Keratinocyte (primary cell): ENCODE data around the gene ANKRD44. TPM values are rescaled to one million over a fixed set of nuclear protein-coding genes. Genes with fewer than 3 reads are reported as not detected.

ENCODE experiments used
- DNase-seq: peaks from one replicate; pipeline ENCODE4 v3.0.0-alpha.2; 2011; ENCODE audit warnings: low read depth, missing footprints, low spot score
- FAIRE-seq: peaks from 2 replicates; lab custom pipeline; 2011; peaks lifted over from hg19 to GRCh38; lab: Jason Lieb, UNC
- H2AFZ ChIP-seq: 2 replicates; pipeline ENCODE4 v1.6.0; 2012; ENCODE audit warnings: low read length, control low read depth, inconsistent platforms; ENCODE audit not compliant: control insufficient read depth
- H3K27ac ChIP-seq: 2 replicates; pipeline ENCODE4 v1.5.1; 2011; ENCODE audit warnings: low read length; ENCODE audit not compliant: control insufficient read depth, insufficient read depth
- H3K27me3 ChIP-seq: 3 replicates; pipeline ENCODE4 v1.6.0; 2011; ENCODE audit warnings: low read length; ENCODE audit not compliant: control insufficient read depth, insufficient read depth; ENCODE audit errors: extremely low read depth
- H3K36me3 ChIP-seq, 2 experiments: 2 replicates in 1 of 2; 3 replicates in 1 of 2; pipeline ENCODE4 v1.5.1; 2011; ENCODE audit warnings: low read length in 2 of 2, mild to moderate bottlenecking in 1 of 2; ENCODE audit not compliant: control insufficient read depth in 2 of 2, insufficient read depth in 2 of 2; ENCODE audit errors: extremely low read depth in 1 of 2
- H3K4me1 ChIP-seq: 3 replicates; pipeline ENCODE4 v1.5.1; 2011; ENCODE audit warnings: low read length; ENCODE audit not compliant: control insufficient read depth, insufficient read depth; ENCODE audit errors: extremely low read depth
- H3K4me2 ChIP-seq: 3 replicates; pipeline ENCODE4 v1.6.0; 2011; ENCODE audit warnings: low read depth, low read length; ENCODE audit not compliant: control insufficient read depth, insufficient read depth; ENCODE audit errors: extremely low read depth
- H3K4me3 ChIP-seq, 3 experiments: fragments of 200-600 bp in 1 of 3; sonication (generic) in 1 of 3; 2 replicates in 2 of 3; 3 replicates in 1 of 3; pipeline ENCODE4 v1.5.1; 2011 to 2016; ENCODE audit warnings: low read length in 3 of 3, mild to moderate bottlenecking in 3 of 3, control low read depth in 2 of 3, inconsistent platforms in 1 of 3, low read depth in 1 of 3, mixed read lengths in 1 of 3, mixed run types in 1 of 3, moderate library complexity in 1 of 3; ENCODE audit not compliant: control insufficient read depth in 2 of 3, insufficient read depth in 2 of 3; ENCODE audit errors: extremely low read depth in 1 of 3
- H3K79me2 ChIP-seq: 2 replicates; pipeline ENCODE4 v1.6.0; 2012; ENCODE audit warnings: low read length; ENCODE audit not compliant: control insufficient read depth, insufficient read depth
- H3K9ac ChIP-seq: 3 replicates; pipeline ENCODE4 v1.6.0; 2011; ENCODE audit warnings: low read length; ENCODE audit not compliant: control insufficient read depth, insufficient read depth; ENCODE audit errors: extremely low read depth
- H3K9me1 ChIP-seq: 3 replicates; pipeline ENCODE4 v1.6.0; 2011; ENCODE audit warnings: low read length; ENCODE audit not compliant: control insufficient read depth, insufficient read depth; ENCODE audit errors: extremely low read depth
- H3K9me3 ChIP-seq: 2 replicates; pipeline ENCODE4 v1.5.1; 2012; ENCODE audit warnings: low read depth, low read length; ENCODE audit not compliant: control insufficient read depth
- H4K20me1 ChIP-seq: 3 replicates; pipeline ENCODE4 v1.6.0; 2011; ENCODE audit warnings: low read length; ENCODE audit not compliant: control insufficient read depth, insufficient read depth; ENCODE audit errors: extremely low read depth
- CTCF ChIP-seq, 3 experiments: IDR thresholded peaks in 1 of 3; conservative IDR thresholded peaks in 1 of 3; optimal IDR thresholded peaks in 1 of 3; 2 replicates in 2 of 3; 3 replicates in 1 of 3; pipeline versions ENCODE3 to v1.5.1; 2011; ENCODE audit warnings: low read length in 3 of 3, mild to moderate bottlenecking in 3 of 3, moderate library complexity in 2 of 3, control low read depth in 1 of 3, inconsistent platforms in 1 of 3; ENCODE audit not compliant: insufficient read depth in 2 of 3; ENCODE audit errors: extremely low read depth in 1 of 3
- EZH2 ChIP-seq: IDR thresholded peaks from one replicate; pipeline ENCODE4 v1.6.1; 2012; ENCODE audit warnings: inconsistent platforms, mild to moderate bottlenecking, low read length, moderate library complexity
- dilution Hi-C: fragments of 300-500 bp; cut with MboI; formaldehyde crosslinking; loops from one replicate; pipeline ENCODE4 v1.7.0; 2020; ENCODE audit warnings: low sequenced_read_pairs; ENCODE audit not compliant: extremely low pct_ligation_motif_present
- polyA plus RNA-seq, 5 experiments: library from polyadenylated mRNA; depleted of rRNA in 3 of 5; stranded (reverse) in 3 of 5; stranded (forward) in 1 of 5; unstranded in 1 of 5; fragments of >200 nt; gene quantifications; 1 replicate in 1 of 5; 2 replicates in 3 of 5; 3 replicates in 1 of 5; pipeline versions ENCODE4 v1.2.1 to v1.2.3, GENCODE V29; 2011 to 2012; ENCODE audit warnings: missing spikeins in 2 of 5, low read depth in 1 of 5, low replicate concordance in 1 of 5

The ANKRD44 gene
- polyA plus RNA-seq, 1 donor (not counting 4 experiments of a cell fraction or from before 2014, with no cell fraction given) = 0.35 TPM

- H3K4me3 ChIP-seq = no peak overlapping the region
- no peaks in the 10 kb centered on the region for H3K36me3 ChIP-seq
- no peak overlapping the region for H2AFZ ChIP-seq
- TF ChIP-seq CTCF (optimal IDR thresholded peaks at IDR 0.05 in 1 of 3, IDR thresholded peaks at IDR 0.05 in 1 of 3, conservative IDR thresholded peaks at IDR 0.05 in 1 of 3; ENCODE audit: extremely low read depth in 1 of 3, insufficient read depth in 2 of 3, low read length in 3 of 3) (no peak), EZH2 (no peak)
- dilution Hi-C loops = no loop called here
- H3K9ac ChIP-seq = no peak overlapping the region
- no peak for FAIRE-seq
- no peaks in the 10 kb centered on the region for H3K27me3 ChIP-seq
- no peaks in the 10 kb centered on the region for H3K9me1 ChIP-seq
- H3K27ac ChIP-seq = no peak overlapping the region
- no peaks in the 10 kb centered on the region for H3K4me1 ChIP-seq
- H3K9me3 ChIP-seq = no peaks in the 10 kb centered on the region
- H3K79me2 ChIP-seq = no peaks in the 10 kb centered on the region
- H3K4me2 ChIP-seq = no peak overlapping the region
- H4K20me1 ChIP-seq = no peaks in the 10 kb centered on the region
- no peak for DNase-seq
Measured at GRCh38 chr2:197171582-197171981, 139.0 kb downstream of the ANKRD44 start.

- Histone ChIP-seq H3K79me2 (no peaks in the 10 kb centered on the region), H2AFZ (no peak overlapping the region), H3K27me3 (no peaks in the 10 kb centered on the region), H3K9ac (no peak overlapping the region), H3K9me1 (no peaks in the 10 kb centered on the region), H3K9me3 (no peaks in the 10 kb centered on the region), H3K36me3 (no peaks in the 10 kb centered on the region), H3K27ac (no peak overlapping the region), H3K4me3 (no peak overlapping the region), H3K4me1 (no peaks in the 10 kb centered on the region), H3K4me2 (no peak overlapping the region), H4K20me1 (no peaks in the 10 kb centered on the region)
- FAIRE-seq (no peak), DNase-seq (no peak)
- dilution Hi-C loops = no loop called here
- TF ChIP-seq CTCF (optimal IDR thresholded peaks at IDR 0.05 in 1 of 3, IDR thresholded peaks at IDR 0.05 in 1 of 3, conservative IDR thresholded peaks at IDR 0.05 in 1 of 3; ENCODE audit: extremely low read depth in 1 of 3, insufficient read depth in 2 of 3, low read length in 3 of 3) (no peak), EZH2 (no peak)
Measured at GRCh38 chr2:197170208-197170607, 140.4 kb downstream of the ANKRD44 start.
